Endodermal cell (in vitro differentiated cells): Measurements from ENCODE around the gene CLIP1. TPM values are rescaled to one million over a fixed set of nuclear protein-coding genes. Genes with fewer than 3 reads are reported as not detected.
A peak's percentile ranks its signal among the peaks of the same experiment; 100 is the strongest.

Source experiments
- DNase-seq: peaks from one replicate; pipeline ENCODE4 v3.0.0-alpha.2; 2017
- H3K27ac ChIP-seq: 2 replicates; pipeline ENCODE4 v1.5.1; 2013; ENCODE audit warnings: mild to moderate bottlenecking, low read depth, low read length, moderate library complexity
- H3K27me3 ChIP-seq: 2 replicates; pipeline ENCODE4 v1.6.1; 2013; ENCODE audit warnings: mild to moderate bottlenecking, low read length, moderate library complexity; ENCODE audit not compliant: insufficient read depth, control insufficient read depth, poor library complexity, severe bottlenecking
- H3K36me3 ChIP-seq: 2 replicates; pipeline ENCODE4 v1.7.0; 2013; ENCODE audit warnings: mild to moderate bottlenecking, low read length, moderate library complexity; ENCODE audit not compliant: control insufficient read depth, insufficient read depth
- H3K4me1 ChIP-seq: one replicate; pipeline ENCODE4 v1.7.0; 2013; ENCODE audit warnings: low read length; ENCODE audit not compliant: control insufficient read depth, insufficient read depth
- H3K4me3 ChIP-seq: 2 replicates; pipeline ENCODE4 v1.5.1; 2013; ENCODE audit warnings: mild to moderate bottlenecking, low read length, moderate library complexity
- H3K9ac ChIP-seq: 2 replicates; pipeline ENCODE4 v1.6.1; 2013; ENCODE audit warnings: mild to moderate bottlenecking, low read length, moderate library complexity; ENCODE audit not compliant: poor library complexity, severe bottlenecking; ENCODE audit errors: extremely low read depth
- H3K9me3 ChIP-seq: 2 replicates; pipeline ENCODE4 v1.6.1; 2013; ENCODE audit warnings: mild to moderate bottlenecking, low read length, moderate library complexity; ENCODE audit not compliant: control insufficient read depth
- H3K27ac Mint-ChIP-seq: 2 replicates; pipeline ENCODE4 v1.8.0; 2020; ENCODE audit warnings: mixed read lengths
- H3K27me3 Mint-ChIP-seq: 2 replicates; pipeline ENCODE4 v1.8.0; 2021; ENCODE audit warnings: mild to moderate bottlenecking, mixed read lengths; ENCODE audit not compliant: insufficient read depth
- H3K36me3 Mint-ChIP-seq: 2 replicates; pipeline ENCODE4 v1.8.0; 2020; ENCODE audit warnings: low read depth, mixed read lengths
- H3K4me1 Mint-ChIP-seq: 2 replicates; pipeline ENCODE4 v1.8.0; 2020; ENCODE audit warnings: mixed read lengths
- H3K4me3 Mint-ChIP-seq: 2 replicates; pipeline ENCODE4 v1.8.0; 2020; ENCODE audit warnings: mild to moderate bottlenecking, moderate library complexity, mixed read lengths
- H3K9me3 Mint-ChIP-seq: 2 replicates; pipeline ENCODE4 v1.8.0; 2020; ENCODE audit warnings: mild to moderate bottlenecking, mixed read lengths
- CTCF ChIP-seq: fragments of 200-600 bp; sonication (generic); conservative IDR thresholded peaks from 2 replicates; pipeline ENCODE4 v1.5.0; 2021; ENCODE audit warnings: antibody characterized with exemption, mild to moderate bottlenecking
- WGBS, 2 experiments: methylation state at CpG; one replicate each; pipeline versions ENCODE4 v1.1.5 to v1.1.7; 2013; ENCODE audit warnings: missing lambda C conversion rate in 2 of 2, mixed read lengths in 1 of 2; ENCODE audit not compliant: insufficient coverage in 1 of 2, insufficient read length in 1 of 2; 5-methylcytosine and 5-hydroxymethylcytosine counted together
- total RNA-seq, 2 donors: library from RNA; stranded (reverse); fragmentation: NEBNext Ultra II Directional in 1 of 2; extraction: Animal tissue kit (Norgen Biotek cat#: 25700) in 1 of 2; gene quantifications; 2 replicates in 1 of 2; 3 replicates in 1 of 2; pipeline ENCODE4 v1.2.1, GENCODE V29; 2021

Gene CLIP1
- total RNA-seq, 2 donors from 2014 or later, result 56.5 to 65.1 TPM

- DNase-seq, result no peak
- peaks cover 61% of the 10 kb centered on the region for H3K36me3 ChIP-seq
- no peaks in the 10 kb centered on the region for H3K27me3 ChIP-seq
- no peak overlapping the region for H3K4me3 ChIP-seq
- H3K4me1 ChIP-seq, result no peaks in the 10 kb centered on the region
- no peak overlapping the region for H3K4me3 Mint-ChIP-seq
- peak overlapping the region; percentile 61 for H3K27ac Mint-ChIP-seq
- H3K4me1 Mint-ChIP-seq, result no peaks in the 10 kb centered on the region
- H3K9me3 Mint-ChIP-seq, result peaks cover 1% of the 10 kb centered on the region
- TF ChIP-seq CTCF, result no peak
- H3K36me3 Mint-ChIP-seq, result peaks cover 59% of the 10 kb centered on the region
- no peaks in the 10 kb centered on the region for H3K9me3 ChIP-seq
- no peaks in the 10 kb centered on the region for H3K27me3 Mint-ChIP-seq
- no peak overlapping the region for H3K27ac ChIP-seq
- 96% methylated on average over 4 to 5 of the region's 5 CpGs for WGBS, 2 experiments
- no peak overlapping the region for H3K9ac ChIP-seq
Observed at GRCh38 chr12:122312926-122313325, 109.5 kb downstream of the CLIP1 start.

GRCh38 chr12:122311696-122312095 lies 110.8 kb downstream of the CLIP1 start:
- Mint-ChIP-seq H3K9me3 (peaks cover 1% of the 10 kb centered on the region), H3K4me3 (no peak overlapping the region), H3K27ac (no peak overlapping the region), H3K27me3 (no peaks in the 10 kb centered on the region), H3K4me1 (no peaks in the 10 kb centered on the region), H3K36me3 (peaks cover 48% of the 10 kb centered on the region)
- Histone ChIP-seq H3K36me3 (peaks cover 52% of the 10 kb centered on the region), H3K4me3 (no peak overlapping the region), H3K27ac (no peak overlapping the region), H3K9me3 (no peaks in the 10 kb centered on the region), H3K9ac (no peak overlapping the region), H3K4me1 (no peaks in the 10 kb centered on the region), H3K27me3 (no peaks in the 10 kb centered on the region)
- no peak for TF ChIP-seq CTCF
- DNase-seq, result no peak
- WGBS, 2 experiments, result 98 to 100% methylated on average over 3 to 5 of the region's 5 CpGs

GRCh38 chr12:122310626-122311333 lies 111.7 kb downstream of the CLIP1 start:
- Mint-ChIP-seq H3K4me1 (no peaks in the 10 kb centered on the region), H3K27ac (no peak overlapping the region), H3K36me3 (peaks cover 45% of the 10 kb centered on the region), H3K9me3 (no peaks in the 10 kb centered on the region), H3K4me3 (no peak overlapping the region), H3K27me3 (no peaks in the 10 kb centered on the region)
- Histone ChIP-seq H3K4me1 (no peaks in the 10 kb centered on the region), H3K4me3 (no peak overlapping the region), H3K9ac (no peak overlapping the region), H3K27me3 (no peaks in the 10 kb centered on the region), H3K36me3 (peaks cover 52% of the 10 kb centered on the region), H3K27ac (no peak overlapping the region), H3K9me3 (no peaks in the 10 kb centered on the region)
- no peak for DNase-seq
- WGBS, 2 experiments, result 94% methylated on average over 3 of the region's 3 CpGs; no CpG with 5 or more reads in 1 of the 2 experiments
- TF ChIP-seq CTCF, result no peak
